Upper lobe of left lung (tissue), 6 donors: ENCODE data around the gene MED27. TPM values are rescaled to one million over a fixed set of nuclear protein-coding genes. Genes with fewer than 3 reads are reported as not detected.

Experiments used
- ATAC-seq, 2 donors: fragments of 200-7000 bp; cut with Tn5 transposase; one replicate each; pipeline ENCODE4 v1.9.1; 2022; ENCODE audit warnings: mild to moderate bottlenecking in 2 of 2, moderate library complexity in 2 of 2; ENCODE audit not compliant: low FRiP score in 2 of 2
- DNase-seq, 2 donors: peaks; one replicate each; pipeline ENCODE4 v3.0.0-alpha.2; 2019 to 2020
- H3K27ac ChIP-seq, 4 donors: fragments of 200-600 bp; sonication (generic); one replicate each; pipeline ENCODE4 v1.5.1; 2016 to 2019
- H3K27me3 ChIP-seq, 4 donors: fragments of 200-600 bp; sonication (generic); one replicate each; pipeline ENCODE4 v1.5.1; 2017 to 2019
- H3K36me3 ChIP-seq, 4 donors: fragments of 200-600 bp; sonication (generic); one replicate each; pipeline ENCODE4 v1.5.1; 2016 to 2019
- H3K4me1 ChIP-seq, 4 donors: fragments of 200-600 bp; sonication (generic); one replicate each; pipeline ENCODE4 v1.5.1; 2018 to 2019
- H3K4me3 ChIP-seq, 4 donors: fragments of 200-600 bp; sonication (generic); one replicate each; pipeline ENCODE4 v1.5.1; 2017 to 2019; ENCODE audit warnings: mild to moderate bottlenecking in 2 of 4, moderate library complexity in 1 of 4
- H3K9me3 ChIP-seq, 4 donors: fragments of 200-600 bp; sonication (generic); one replicate each; pipeline ENCODE4 v1.5.1; 2018 to 2019
- CTCF ChIP-seq, 6 experiments: fragments of 450-650 bp in 4 of 6; fragments of 200-600 bp in 2 of 6; sonication (generic) in 2 of 6; IDR thresholded peaks; one replicate each; pipeline ENCODE4 v1.5.1; 2016 to 2019; ENCODE audit warnings: antibody characterized with exemption in 6 of 6
- EP300 ChIP-seq, 4 donors: sonication (generic); formaldehyde crosslinking; IDR thresholded peaks; one replicate each; pipeline ENCODE4 v1.5.1; 2017; ENCODE audit warnings: antibody characterized with exemption in 4 of 4, control low read depth in 2 of 4
- POLR2A ChIP-seq, 4 donors: fragments of 450-650 bp; IDR thresholded peaks; one replicate each; pipeline ENCODE4 v1.5.1; 2016 to 2017; ENCODE audit warnings: antibody characterized with exemption in 4 of 4, mild to moderate bottlenecking in 2 of 4
- POLR2AphosphoS5 ChIP-seq, 2 donors: sonication (generic); formaldehyde crosslinking; IDR thresholded peaks; one replicate each; pipeline ENCODE4 v1.5.1; 2017; ENCODE audit warnings: antibody characterized with exemption in 2 of 2
- WGBS, 2 donors: methylation state at CpG; one replicate each; pipeline ENCODE4 v1.1.5; 2017 to 2018; 5-methylcytosine and 5-hydroxymethylcytosine counted together
- total RNA-seq, 6 donors: library from RNA; depleted of rRNA in 4 of 6; stranded (reverse); fragments of >200 nt in 4 of 6; gene quantifications; one replicate each; pipeline versions ENCODE4 v1.1.0 to v1.2.1, GENCODE V29; 2016 to 2021
- donor health status: DM: no; HTN: no; CAD: no; lungs with moderate emphysema.
- donor health status: DM: no; HTN: yes; CAD: no; lungs with severe emphysema.

MED27 gene
- total RNA-seq, 6 donors from 2014 or later: 4.9 to 24.2 (median 17.1) TPM

GRCh38 chr9:131880833-131881583 lies 198.7 kb downstream of the MED27 start:
- TF ChIP-seq POLR2AphosphoS5 (IDR thresholded peaks at IDR 0.05): no peak
- TF ChIP-seq CTCF (IDR thresholded peaks at IDR 0.05): no peak
- TF ChIP-seq POLR2A (IDR thresholded peaks at IDR 0.05): no peak
- no peak for TF ChIP-seq EP300 (IDR thresholded peaks at IDR 0.05)
- no peak overlapping the region for H3K27ac ChIP-seq
- no peaks in the 10 kb centered on the region for H3K27me3 ChIP-seq
- H3K9me3 ChIP-seq: no peaks in the 10 kb centered on the region
- H3K36me3 ChIP-seq: peaks cover 0 to 12% (median 3%) of the 10 kb centered on the region in 4 donors
- DNase-seq: no peak
- WGBS, 2 donors: 68 to 72% methylated on average over 4 of the region's 4 CpGs
- ATAC-seq: no peak
- H3K4me3 ChIP-seq: no peak overlapping the region
- peaks cover 0 to 10% (median 0%) of the 10 kb centered on the region in 4 donors for H3K4me1 ChIP-seq

DNA sequence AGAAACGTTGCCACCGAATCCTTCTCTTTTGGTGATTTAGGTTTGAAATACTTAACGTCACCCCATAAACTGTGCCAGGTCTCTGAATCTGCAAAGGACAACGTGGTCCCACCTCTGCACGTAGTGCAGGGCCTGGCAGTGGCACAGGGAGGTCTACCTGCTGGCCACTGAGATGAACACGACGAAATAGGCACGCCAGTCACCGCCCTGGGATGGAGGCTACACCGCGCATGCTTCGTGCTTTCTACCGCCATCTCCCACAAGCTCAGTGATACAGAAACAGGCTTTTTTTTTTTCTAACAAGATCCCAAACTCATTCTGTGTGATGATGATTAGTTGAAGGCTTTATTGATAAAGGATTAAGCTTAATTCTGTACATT lies 199.8 kb downstream of the MED27 start:
- ATAC-seq (no peak), DNase-seq (no peak)
- Histone ChIP-seq H3K27ac (no peak overlapping the region), H3K27me3 (no peaks in the 10 kb centered on the region), H3K4me3 (no peak overlapping the region), H3K9me3 (no peaks in the 10 kb centered on the region), H3K36me3 (peaks cover 0 to 12% (median 3%) of the 10 kb centered on the region in 4 donors), H3K4me1 (peaks cover 0 to 2% (median 0%) of the 10 kb centered on the region in 4 donors)
- 92 to 95% methylated on average over 13 of the region's 13 CpGs for WGBS, 2 donors
- TF ChIP-seq POLR2AphosphoS5 (IDR thresholded peaks at IDR 0.05) (no peak), EP300 (IDR thresholded peaks at IDR 0.05) (no peak), POLR2A (IDR thresholded peaks at IDR 0.05) (no peak), CTCF (IDR thresholded peaks at IDR 0.05) (no peak)

GRCh38 chr9:131879181-131879910 lies 200.3 kb downstream of the MED27 start:
- ATAC-seq: no peak
- H3K36me3 ChIP-seq: peaks cover 0 to 12% (median 3%) of the 10 kb centered on the region in 4 donors
- DNase-seq: no peak
- TF ChIP-seq POLR2AphosphoS5 (IDR thresholded peaks at IDR 0.05): no peak
- no peak for TF ChIP-seq EP300 (IDR thresholded peaks at IDR 0.05)
- no peak for TF ChIP-seq CTCF (IDR thresholded peaks at IDR 0.05)
- no peak for TF ChIP-seq POLR2A (IDR thresholded peaks at IDR 0.05)
- H3K27me3 ChIP-seq: no peaks in the 10 kb centered on the region
- no peaks in the 10 kb centered on the region for H3K9me3 ChIP-seq
- H3K4me3 ChIP-seq: no peak overlapping the region
- no peak overlapping the region for H3K27ac ChIP-seq
- no peaks in the 10 kb centered on the region for H3K4me1 ChIP-seq
- 72 to 88% methylated on average over 7 to 11 of the region's 11 CpGs for WGBS, 2 donors

- WGBS, 2 donors: 95% methylated on average over 16 of the region's 16 CpGs
- no peaks in the 10 kb centered on the region for H3K27me3 ChIP-seq
- no peaks in the 10 kb centered on the region for H3K9me3 ChIP-seq
- H3K36me3 ChIP-seq: peaks cover 0 to 10% (median 3%) of the 10 kb centered on the region in 4 donors
- ATAC-seq: no peak
- peak in 1 of 2 donors; percentile 55 for DNase-seq
- TF ChIP-seq POLR2AphosphoS5 (IDR thresholded peaks at IDR 0.05): no peak
- TF ChIP-seq EP300 (IDR thresholded peaks at IDR 0.05): no peak
- TF ChIP-seq POLR2A (IDR thresholded peaks at IDR 0.05): no peak
- TF ChIP-seq CTCF (IDR thresholded peaks at IDR 0.05): no peak
- H3K4me3 ChIP-seq: no peak overlapping the region
- no peaks in the 10 kb centered on the region for H3K4me1 ChIP-seq
- no peak overlapping the region for H3K27ac ChIP-seq
Measured at GRCh38 chr9:131876486-131876885, 203.2 kb downstream of the MED27 start.
